ENCODE data around the gene PRKCQ.

PRKCQ gene

GRCh38 chr10:6399879-6400278, 180.2 kb downstream of the PRKCQ start:
- H3K27me3 ChIP-seq (ENCODE audit: control insufficient read depth in 5 of 5, insufficient read depth in 4 of 5, low read length in 5 of 5) = no peaks in the 10 kb centered on the region
- H3K27ac ChIP-seq (ENCODE audit: low read depth, low read length) = no peak overlapping the region
- H3K36me3 ChIP-seq (ENCODE audit: control insufficient read depth in 5 of 5, insufficient read depth in 5 of 5, low read length in 5 of 5) = no peaks in the 10 kb centered on the region
- peaks cover 0 to 24% (median 14%) of the 10 kb centered on the region in 5 donors for H3K4me1 ChIP-seq (ENCODE audit: control insufficient read depth in 5 of 5, insufficient read depth in 5 of 5, low read length in 5 of 5)
- no peak overlapping the region for H3K4me3 ChIP-seq (ENCODE audit: low read depth in 1 of 5, low read length in 5 of 5)
- H3K9me3 ChIP-seq (ENCODE audit: control insufficient read depth in 5 of 5, low read length in 5 of 5) = no peaks in the 10 kb centered on the region
- no peak overlapping the region for H3K9ac ChIP-seq (ENCODE audit: low read length in 5 of 5)

GRCh38 chr10:6399231-6399741, 180.8 kb downstream of the PRKCQ start:
- Histone ChIP-seq H3K27ac (ENCODE audit: low read depth, low read length) (no peak overlapping the region), H3K9ac (ENCODE audit: low read length in 5 of 5) (no peak overlapping the region), H3K9me3 (ENCODE audit: control insufficient read depth in 5 of 5, low read length in 5 of 5) (no peaks in the 10 kb centered on the region), H3K4me3 (ENCODE audit: low read depth in 1 of 5, low read length in 5 of 5) (no peak overlapping the region), H3K36me3 (ENCODE audit: control insufficient read depth in 5 of 5, insufficient read depth in 5 of 5, low read length in 5 of 5) (no peaks in the 10 kb centered on the region), H3K4me1 (ENCODE audit: control insufficient read depth in 5 of 5, insufficient read depth in 5 of 5, low read length in 5 of 5) (peaks cover 0 to 24% (median 14%) of the 10 kb centered on the region in 5 donors), H3K27me3 (ENCODE audit: control insufficient read depth in 5 of 5, insufficient read depth in 4 of 5, low read length in 5 of 5) (no peaks in the 10 kb centered on the region)

- Histone ChIP-seq H3K27me3 (ENCODE audit: control insufficient read depth in 5 of 5, insufficient read depth in 4 of 5, low read length in 5 of 5) (no peaks in the 10 kb centered on the region), H3K4me1 (ENCODE audit: control insufficient read depth in 5 of 5, insufficient read depth in 5 of 5, low read length in 5 of 5) (peaks cover 0 to 24% (median 14%) of the 10 kb centered on the region in 5 donors)
Observed at GRCh38 chr10:6398399-6398798, 181.7 kb downstream of the PRKCQ start.

GRCh38 chr10:6396652-6397051, 183.4 kb downstream of the PRKCQ start:
- no peak overlapping the region for H3K9ac ChIP-seq (ENCODE audit: low read length in 5 of 5)
- H3K4me1 ChIP-seq (ENCODE audit: control insufficient read depth in 5 of 5, insufficient read depth in 5 of 5, low read length in 5 of 5) = peaks cover 0 to 21% (median 10%) of the 10 kb centered on the region in 5 donors
- no peaks in the 10 kb centered on the region for H3K36me3 ChIP-seq (ENCODE audit: control insufficient read depth in 5 of 5, insufficient read depth in 5 of 5, low read length in 5 of 5)
- no peak overlapping the region for H3K4me3 ChIP-seq (ENCODE audit: low read depth in 1 of 5, low read length in 5 of 5)
- no peaks in the 10 kb centered on the region for H3K27me3 ChIP-seq (ENCODE audit: control insufficient read depth in 5 of 5, insufficient read depth in 4 of 5, low read length in 5 of 5)
- no peak overlapping the region for H3K27ac ChIP-seq (ENCODE audit: low read depth, low read length)
- H3K9me3 ChIP-seq (ENCODE audit: control insufficient read depth in 5 of 5, low read length in 5 of 5) = no peaks in the 10 kb centered on the region

More at GRCh38 chr10:6398399-6398798, 181.7 kb downstream of the PRKCQ start:
- Histone ChIP-seq H3K9me3 (ENCODE audit: control insufficient read depth in 5 of 5, low read length in 5 of 5) (no peaks in the 10 kb centered on the region), H3K27ac (ENCODE audit: low read depth, low read length) (no peak overlapping the region), H3K9ac (ENCODE audit: low read length in 5 of 5) (no peak overlapping the region), H3K4me3 (ENCODE audit: low read depth in 1 of 5, low read length in 5 of 5) (no peak overlapping the region), H3K36me3 (ENCODE audit: control insufficient read depth in 5 of 5, insufficient read depth in 5 of 5, low read length in 5 of 5) (no peaks in the 10 kb centered on the region)

- no peaks in the 10 kb centered on the region for H3K36me3 ChIP-seq (ENCODE audit: control insufficient read depth in 5 of 5, insufficient read depth in 5 of 5, low read length in 5 of 5)
- H3K9me3 ChIP-seq (ENCODE audit: control insufficient read depth in 5 of 5, low read length in 5 of 5) = peaks cover 0 to 3% (median 0%) of the 10 kb centered on the region in 5 donors
- H3K27ac ChIP-seq (ENCODE audit: low read depth, low read length) = no peak overlapping the region
- H3K4me3 ChIP-seq (ENCODE audit: low read depth in 1 of 5, low read length in 5 of 5) = no peak overlapping the region
- no peaks in the 10 kb centered on the region for H3K27me3 ChIP-seq (ENCODE audit: control insufficient read depth in 5 of 5, insufficient read depth in 4 of 5, low read length in 5 of 5)
- H3K9ac ChIP-seq (ENCODE audit: low read length in 5 of 5) = no peak overlapping the region
- H3K4me1 ChIP-seq (ENCODE audit: control insufficient read depth in 5 of 5, insufficient read depth in 5 of 5, low read length in 5 of 5) = peaks cover 0 to 16% (median 7%) of the 10 kb centered on the region in 5 donors
Observed at GRCh38 chr10:6396226-6396625, 183.8 kb downstream of the PRKCQ start.

GRCh38 chr10:6395606-6396005, 184.5 kb downstream of the PRKCQ start:
- H3K27me3 ChIP-seq (ENCODE audit: control insufficient read depth in 5 of 5, insufficient read depth in 4 of 5, low read length in 5 of 5) = no peaks in the 10 kb centered on the region
- H3K4me1 ChIP-seq (ENCODE audit: control insufficient read depth in 5 of 5, insufficient read depth in 5 of 5, low read length in 5 of 5) = peaks cover 0 to 12% (median 7%) of the 10 kb centered on the region in 5 donors
- H3K36me3 ChIP-seq (ENCODE audit: control insufficient read depth in 5 of 5, insufficient read depth in 5 of 5, low read length in 5 of 5) = no peaks in the 10 kb centered on the region
- H3K9me3 ChIP-seq (ENCODE audit: control insufficient read depth in 5 of 5, low read length in 5 of 5) = peaks cover 0 to 4% (median 0%) of the 10 kb centered on the region in 5 donors
- H3K27ac ChIP-seq (ENCODE audit: low read depth, low read length) = no peak overlapping the region
- no peak overlapping the region for H3K4me3 ChIP-seq (ENCODE audit: low read depth in 1 of 5, low read length in 5 of 5)
- no peak overlapping the region for H3K9ac ChIP-seq (ENCODE audit: low read length in 5 of 5)

GRCh38 chr10:6394084-6394483, 186.0 kb downstream of the PRKCQ start:
- no peaks in the 10 kb centered on the region for H3K27me3 ChIP-seq (ENCODE audit: control insufficient read depth in 5 of 5, insufficient read depth in 4 of 5, low read length in 5 of 5)
- no peak overlapping the region for H3K27ac ChIP-seq (ENCODE audit: low read depth, low read length)
- no peaks in the 10 kb centered on the region for H3K36me3 ChIP-seq (ENCODE audit: control insufficient read depth in 5 of 5, insufficient read depth in 5 of 5, low read length in 5 of 5)
- no peak overlapping the region for H3K9ac ChIP-seq (ENCODE audit: low read length in 5 of 5)
- no peak overlapping the region for H3K4me3 ChIP-seq (ENCODE audit: low read depth in 1 of 5, low read length in 5 of 5)
- H3K9me3 ChIP-seq (ENCODE audit: control insufficient read depth in 5 of 5, low read length in 5 of 5) = peaks cover 0 to 9% (median 6%) of the 10 kb centered on the region in 5 donors
- peaks cover 0 to 3% (median 0%) of the 10 kb centered on the region in 5 donors for H3K4me1 ChIP-seq (ENCODE audit: control insufficient read depth in 5 of 5, insufficient read depth in 5 of 5, low read length in 5 of 5)

- Histone ChIP-seq H3K9me3 (ENCODE audit: control insufficient read depth in 5 of 5, low read length in 5 of 5) (peaks cover 0 to 14% (median 10%) of the 10 kb centered on the region in 5 donors), H3K27me3 (ENCODE audit: control insufficient read depth in 5 of 5, insufficient read depth in 4 of 5, low read length in 5 of 5) (no peaks in the 10 kb centered on the region), H3K4me3 (ENCODE audit: low read depth in 1 of 5, low read length in 5 of 5) (no peak overlapping the region), H3K4me1 (ENCODE audit: control insufficient read depth in 5 of 5, insufficient read depth in 5 of 5, low read length in 5 of 5) (no peaks in the 10 kb centered on the region), H3K27ac (ENCODE audit: low read depth, low read length) (no peak overlapping the region), H3K9ac (ENCODE audit: low read length in 5 of 5) (no peak overlapping the region), H3K36me3 (ENCODE audit: control insufficient read depth in 5 of 5, insufficient read depth in 5 of 5, low read length in 5 of 5) (no peaks in the 10 kb centered on the region)
Observed at GRCh38 chr10:6393168-6393567, 186.9 kb downstream of the PRKCQ start.

GRCh38 chr10:6390213-6390845, 189.7 kb downstream of the PRKCQ start:
- no peak overlapping the region for H3K4me3 ChIP-seq (ENCODE audit: low read depth in 1 of 5, low read length in 5 of 5)
- no peaks in the 10 kb centered on the region for H3K36me3 ChIP-seq (ENCODE audit: control insufficient read depth in 5 of 5, insufficient read depth in 5 of 5, low read length in 5 of 5)
- H3K27ac ChIP-seq (ENCODE audit: low read depth, low read length) = no peak overlapping the region
- H3K27me3 ChIP-seq (ENCODE audit: control insufficient read depth in 5 of 5, insufficient read depth in 4 of 5, low read length in 5 of 5) = no peaks in the 10 kb centered on the region
- peaks cover 0 to 14% (median 10%) of the 10 kb centered on the region in 5 donors for H3K9me3 ChIP-seq (ENCODE audit: control insufficient read depth in 5 of 5, low read length in 5 of 5)
- no peak overlapping the region for H3K9ac ChIP-seq (ENCODE audit: low read length in 5 of 5)
- peaks cover 0 to 12% (median 0%) of the 10 kb centered on the region in 5 donors for H3K4me1 ChIP-seq (ENCODE audit: control insufficient read depth in 5 of 5, insufficient read depth in 5 of 5, low read length in 5 of 5)

GRCh38 chr10:6388261-6388893, 191.7 kb downstream of the PRKCQ start:
- peaks cover 0 to 13% (median 0%) of the 10 kb centered on the region in 5 donors for H3K4me1 ChIP-seq (ENCODE audit: control insufficient read depth in 5 of 5, insufficient read depth in 5 of 5, low read length in 5 of 5)
- no peak overlapping the region for H3K9ac ChIP-seq (ENCODE audit: low read length in 5 of 5)
- H3K27ac ChIP-seq (ENCODE audit: low read depth, low read length) = no peak overlapping the region
- H3K36me3 ChIP-seq (ENCODE audit: control insufficient read depth in 5 of 5, insufficient read depth in 5 of 5, low read length in 5 of 5) = no peaks in the 10 kb centered on the region
- H3K4me3 ChIP-seq (ENCODE audit: low read depth in 1 of 5, low read length in 5 of 5) = no peak overlapping the region
- H3K27me3 ChIP-seq (ENCODE audit: control insufficient read depth in 5 of 5, insufficient read depth in 4 of 5, low read length in 5 of 5) = no peaks in the 10 kb centered on the region
- H3K9me3 ChIP-seq (ENCODE audit: control insufficient read depth in 5 of 5, low read length in 5 of 5) = peaks cover 0 to 14% (median 10%) of the 10 kb centered on the region in 5 donors

Measured in subcutaneous abdominal adipose tissue (tissue), 5 donors.